Keratinocyte (primary cell): ENCODE measurements around the gene ZCWPW1.

Source experiments
- CTCF ChIP-seq, 3 experiments: IDR thresholded peaks in 1 of 3; conservative IDR thresholded peaks in 1 of 3; optimal IDR thresholded peaks in 1 of 3; 2 replicates in 2 of 3; 3 replicates in 1 of 3; pipeline versions ENCODE3 to v1.5.1; 2011; ENCODE audit warnings: low read length in 3 of 3, mild to moderate bottlenecking in 3 of 3, moderate library complexity in 2 of 3, control low read depth in 1 of 3, inconsistent platforms in 1 of 3; ENCODE audit not compliant: insufficient read depth in 2 of 3; ENCODE audit errors: extremely low read depth in 1 of 3
- EZH2 ChIP-seq: IDR thresholded peaks from one replicate; pipeline ENCODE4 v1.6.1; 2012; ENCODE audit warnings: inconsistent platforms, mild to moderate bottlenecking, low read length, moderate library complexity

GRCh38 chr7:100428967-100429636 is 599 bp upstream of the ZCWPW1 start:
- TF ChIP-seq CTCF (optimal IDR thresholded peaks at IDR 0.05 in 1 of 3, IDR thresholded peaks at IDR 0.05 in 1 of 3, conservative IDR thresholded peaks at IDR 0.05 in 1 of 3; ENCODE audit: extremely low read depth in 1 of 3, insufficient read depth in 2 of 3, low read length in 3 of 3) (no peak), EZH2 (no peak)
